ENCODE results near the gene ERF. TPM values are rescaled to one million over a fixed set of nuclear protein-coding genes. Genes with fewer than 3 reads are reported as not detected.

Gene ERF
- total RNA-seq, 1 experiment from 2014 or later, result 96.1 TPM

- ChIA-PET RAD21 (ENCODE audit: low non-redundant PET in 1 of 2, low total read pairs in 2 of 2, uncharacterized antibody in 2 of 2, unreplicated experiment in 2 of 2) (no interaction called here), CTCF (no interaction called here), POLR2A (interaction anchor here (0.6 to 0.8 kb wide), 3 partner anchors 13 to 30 kb away, joined by 3 to 4 read pairs (median 3); no protein-coding TSS in a partner anchor)
- peaks cover 0 to 7% of the 10 kb centered on the region in 2 experiments; a peak in 2 of 4 replicates for H3K36me3 ChIP-seq (ENCODE audit: control insufficient read depth in 1 of 2, insufficient read depth in 2 of 2, low read length in 2 of 2)
- intact Hi-C loops (cut with micrococcal nuclease), result no loop called here
- H3K4me3 ChIP-seq (replicated peaks in 1 of 2; ENCODE audit: low read depth in 1 of 2, low read length in 2 of 2), result no peak overlapping the region
- H3K4me1 ChIP-seq (ENCODE audit: control insufficient read depth in 1 of 2, insufficient read depth in 2 of 2, low read length in 2 of 2), result peaks cover 26 to 51% of the 10 kb centered on the region in 2 experiments
- peaks cover 47% of the 10 kb centered on the region for H3K79me2 ChIP-seq (ENCODE audit: insufficient read depth, low read length)
- H2AFZ ChIP-seq (ENCODE audit: low read depth, low read length, poor library complexity, severe bottlenecking), result no peak overlapping the region
- no peak overlapping the region; the same call in 1 of the 2 replicates for H3K27ac ChIP-seq (ENCODE audit: low read depth, low read length)
- no peaks in the 10 kb centered on the region for H3K27me3 ChIP-seq (ENCODE audit: insufficient read depth, low read length)
- ATAC-seq (no peak), DNase-seq (ENCODE audit: low read depth, low spot score) (no peak)
- no peak overlapping the region for H3K4me2 ChIP-seq (ENCODE audit: low read length)
- no peak for TF ChIP-seq EZH2 (IDR thresholded peaks at IDR 0.05)
- TF ChIP-seq JUND (IDR thresholded peaks at IDR 0.05), result no peak
- TF ChIP-seq ELF1 (IDR thresholded peaks at IDR 0.05; ENCODE audit: borderline replicate concordance, low read depth), result no peak
- no peak for TF ChIP-seq ZFX (IDR thresholded peaks at IDR 0.05)
- no peak for TF ChIP-seq CTCF (IDR thresholded peaks at IDR 0.05 in 2 of 3, conservative IDR thresholded peaks at IDR 0.05 in 1 of 3; ENCODE audit: borderline replicate concordance in 1 of 3, insufficient read depth in 1 of 3, low read depth in 2 of 3, low read length in 2 of 3)
- TF ChIP-seq POLR2AphosphoS5 (IDR thresholded peaks at IDR 0.05; ENCODE audit: low read depth, low read length), result no peak
- TF ChIP-seq CBX3 (IDR thresholded peaks at IDR 0.05; ENCODE audit: low read depth), result no peak
- TF ChIP-seq FOSL1 (IDR thresholded peaks at IDR 0.05; ENCODE audit: low read depth), result no peak
- TF ChIP-seq ATF3 (IDR thresholded peaks at IDR 0.05), result no peak
- TF ChIP-seq SRF (IDR thresholded peaks at IDR 0.05; ENCODE audit: low read depth), result no peak
- TF ChIP-seq REST (IDR thresholded peaks at IDR 0.05; ENCODE audit: low read depth), result no peak
- TF ChIP-seq YY1 (IDR thresholded peaks at IDR 0.05; ENCODE audit: extremely low read depth, insufficient replicate concordance, low read depth, low read length), result no peak
- TF ChIP-seq SIN3A (IDR thresholded peaks at IDR 0.05; ENCODE audit: low read depth), result no peak
- TF ChIP-seq CEBPB (IDR thresholded peaks at IDR 0.05; ENCODE audit: low read depth), result no peak
- TF ChIP-seq EGR1 (IDR thresholded peaks at IDR 0.05; ENCODE audit: low read depth), result no peak
- TF ChIP-seq TCF7L2 (IDR thresholded peaks at IDR 0.05; ENCODE audit: borderline replicate concordance, extremely low read depth, insufficient read depth, insufficient read length), result no peak
- no peak for TF ChIP-seq SP1 (IDR thresholded peaks at IDR 0.05; ENCODE audit: low read depth)
- peaks cover 3% of the 10 kb centered on the region; the same call in 1 of the 2 replicates for H4K20me1 ChIP-seq (ENCODE audit: insufficient read depth)
- no peak overlapping the region for H3K9ac ChIP-seq (ENCODE audit: low read length)
- H3K9me3 ChIP-seq (ENCODE audit: control insufficient read depth in 1 of 2, insufficient read depth in 1 of 2, low read depth in 1 of 2, low read length in 2 of 2), result no peaks in the 10 kb centered on the region
- BruUV-seq (replicated peaks), result no TSS peak
- no peaks in the 10 kb centered on the region for H3K9me2 ChIP-seq (ENCODE audit: insufficient read depth)
These were observed 5.7 kb downstream of the ERF start for GRCh38 chr19:42249149-42249750.
